Nephron progenitor cell (in vitro differentiated cells): ENCODE data around the gene DPH2.

Experiments
- DNase-seq: peaks from one replicate; pipeline ENCODE4 v3.0.0; 2021
- H3K27ac Mint-ChIP-seq: 2 replicates; pipeline ENCODE4 v1.8.0; 2021; ENCODE audit warnings: mild to moderate bottlenecking, moderate library complexity, mixed read lengths
- H3K27me3 Mint-ChIP-seq: 2 replicates; pipeline ENCODE4 v1.8.0; 2021; ENCODE audit warnings: mild to moderate bottlenecking, low read depth, mixed read lengths; ENCODE audit not compliant: poor library complexity
- H3K36me3 Mint-ChIP-seq: 2 replicates; pipeline ENCODE4 v1.8.0; 2021; ENCODE audit warnings: low read depth, mixed read lengths
- H3K4me1 Mint-ChIP-seq: 2 replicates; pipeline ENCODE4 v1.8.0; 2021; ENCODE audit warnings: mixed read lengths
- H3K4me3 Mint-ChIP-seq: 2 replicates; pipeline ENCODE4 v1.8.0; 2021; ENCODE audit warnings: mild to moderate bottlenecking, moderate library complexity, mixed read lengths
- H3K9me3 Mint-ChIP-seq: 2 replicates; pipeline ENCODE4 v1.8.0; 2021; ENCODE audit warnings: mild to moderate bottlenecking, moderate library complexity, mixed read lengths
- TF ChIP-seq, protein P1 (sequence below): fragments of 200-600 bp; sonication (generic); IDR thresholded peaks from 2 replicates; pipeline ENCODE4 v1.5.0; 2021; ENCODE audit warnings: antibody characterized with exemption

The DPH2 gene

DNA sequence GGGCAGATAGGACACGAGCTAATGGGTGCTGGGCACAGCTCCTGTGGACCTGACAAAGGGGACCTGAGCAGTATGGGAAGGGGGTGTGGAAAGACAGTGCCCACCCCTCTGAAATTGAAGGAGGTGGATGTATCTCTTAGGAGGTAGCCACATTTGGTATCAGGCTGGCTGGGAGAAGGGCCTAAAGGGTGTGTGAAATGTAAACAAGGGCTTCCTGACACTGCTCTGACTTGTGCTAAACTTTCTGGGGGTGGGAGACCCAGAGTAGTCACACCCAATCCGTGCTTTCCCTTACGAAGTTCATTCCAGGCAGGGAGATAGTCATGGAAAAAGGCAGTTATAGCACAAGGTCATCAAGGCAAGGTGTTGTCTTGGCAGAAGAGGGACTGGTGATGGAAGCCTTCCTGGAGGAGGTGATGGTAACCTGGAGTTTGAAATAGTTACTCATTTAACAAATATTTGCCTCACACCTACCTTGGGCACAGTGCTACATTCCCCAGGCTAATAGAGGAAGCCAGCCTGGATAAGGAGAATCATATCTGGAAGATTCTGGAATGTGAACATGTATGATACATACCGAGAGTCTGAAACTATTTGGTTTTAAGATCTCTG, 16.3 kb downstream of the DPH2 start:
- DNase-seq: no peak
- Mint-ChIP-seq H3K4me1 (peaks cover 55% of the 10 kb centered on the region), H3K27me3 (peaks cover 4% of the 10 kb centered on the region), H3K9me3 (no peaks in the 10 kb centered on the region), H3K27ac (peak overlapping the region; percentile 55), H3K36me3 (peaks cover 14% of the 10 kb centered on the region), H3K4me3 (no peak overlapping the region)
- TF ChIP-seq, protein P1, sequence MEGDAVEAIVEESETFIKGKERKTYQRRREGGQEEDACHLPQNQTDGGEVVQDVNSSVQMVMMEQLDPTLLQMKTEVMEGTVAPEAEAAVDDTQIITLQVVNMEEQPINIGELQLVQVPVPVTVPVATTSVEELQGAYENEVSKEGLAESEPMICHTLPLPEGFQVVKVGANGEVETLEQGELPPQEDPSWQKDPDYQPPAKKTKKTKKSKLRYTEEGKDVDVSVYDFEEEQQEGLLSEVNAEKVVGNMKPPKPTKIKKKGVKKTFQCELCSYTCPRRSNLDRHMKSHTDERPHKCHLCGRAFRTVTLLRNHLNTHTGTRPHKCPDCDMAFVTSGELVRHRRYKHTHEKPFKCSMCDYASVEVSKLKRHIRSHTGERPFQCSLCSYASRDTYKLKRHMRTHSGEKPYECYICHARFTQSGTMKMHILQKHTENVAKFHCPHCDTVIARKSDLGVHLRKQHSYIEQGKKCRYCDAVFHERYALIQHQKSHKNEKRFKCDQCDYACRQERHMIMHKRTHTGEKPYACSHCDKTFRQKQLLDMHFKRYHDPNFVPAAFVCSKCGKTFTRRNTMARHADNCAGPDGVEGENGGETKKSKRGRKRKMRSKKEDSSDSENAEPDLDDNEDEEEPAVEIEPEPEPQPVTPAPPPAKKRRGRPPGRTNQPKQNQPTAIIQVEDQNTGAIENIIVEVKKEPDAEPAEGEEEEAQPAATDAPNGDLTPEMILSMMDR: no peak

DNA sequence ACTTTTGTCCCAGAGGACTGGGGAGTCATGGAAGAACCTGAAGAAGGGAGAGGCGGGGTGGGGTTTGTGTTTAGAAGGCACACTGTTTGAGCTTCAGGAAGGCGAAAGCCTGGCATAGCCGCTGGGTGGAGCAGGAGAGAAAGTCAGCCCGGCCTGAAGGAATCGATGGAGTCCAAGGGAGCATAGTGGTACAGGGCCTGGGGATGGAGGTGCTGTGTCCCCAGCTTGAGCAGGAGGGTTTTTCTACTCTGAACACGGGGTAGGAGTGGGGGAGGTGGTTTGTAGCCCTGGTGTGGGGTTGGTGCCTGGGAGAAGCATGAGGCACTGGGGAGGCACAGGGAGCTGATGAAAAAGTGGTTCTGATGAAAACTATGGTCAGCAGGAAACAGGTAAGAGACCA, 16.9 kb downstream of the DPH2 start:
- Mint-ChIP-seq H3K27ac (no peak overlapping the region), H3K4me1 (peaks cover 53% of the 10 kb centered on the region), H3K27me3 (peaks cover 4% of the 10 kb centered on the region), H3K36me3 (peaks cover 14% of the 10 kb centered on the region), H3K9me3 (no peaks in the 10 kb centered on the region), H3K4me3 (no peak overlapping the region)
- TF ChIP-seq, protein P1: no peak
- DNase-seq: no peak

DNA sequence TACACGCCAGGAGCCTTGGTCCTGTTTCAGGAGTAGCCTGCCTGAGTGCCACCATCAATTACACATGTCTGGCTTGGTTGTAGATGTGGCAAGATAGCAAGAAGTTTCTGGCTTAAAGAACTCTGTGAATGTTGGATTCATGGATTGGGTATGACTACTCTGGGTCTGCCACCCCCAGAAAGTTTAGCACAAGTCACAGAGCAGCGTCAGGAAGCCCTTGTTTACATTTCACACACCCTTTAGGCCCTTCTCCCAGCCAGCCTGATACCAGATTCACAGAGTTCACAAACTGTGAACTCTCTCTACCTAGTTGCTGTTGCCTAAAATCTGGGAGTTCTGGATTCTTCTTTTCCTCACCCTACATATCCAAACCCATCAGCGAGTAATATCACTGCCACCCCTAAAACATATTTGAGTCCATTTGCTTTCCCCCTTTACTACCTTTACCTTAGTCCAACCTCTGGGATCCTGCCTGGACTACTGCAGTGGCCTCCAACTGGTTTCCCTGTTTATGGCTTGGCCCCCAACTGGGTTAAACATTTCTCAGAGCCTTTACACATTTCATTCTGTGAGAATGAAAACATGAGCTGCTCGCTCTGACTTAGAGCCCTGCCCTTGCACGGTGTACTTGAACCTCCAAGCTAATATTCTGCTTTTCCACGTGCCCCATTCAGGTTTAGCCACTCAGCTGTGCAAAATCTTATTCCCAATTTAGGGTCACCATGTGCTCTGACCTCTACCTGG, 17.5 kb downstream of the DPH2 start:
- H3K4me3 Mint-ChIP-seq: no peak overlapping the region
- H3K4me1 Mint-ChIP-seq: peaks cover 51% of the 10 kb centered on the region
- H3K9me3 Mint-ChIP-seq: no peaks in the 10 kb centered on the region
- no peak for DNase-seq
- H3K27ac Mint-ChIP-seq: peak overlapping the region; percentile 73
- TF ChIP-seq, protein P1: no peak
- H3K27me3 Mint-ChIP-seq: peaks cover 4% of the 10 kb centered on the region
- peaks cover 14% of the 10 kb centered on the region for H3K36me3 Mint-ChIP-seq

DNA sequence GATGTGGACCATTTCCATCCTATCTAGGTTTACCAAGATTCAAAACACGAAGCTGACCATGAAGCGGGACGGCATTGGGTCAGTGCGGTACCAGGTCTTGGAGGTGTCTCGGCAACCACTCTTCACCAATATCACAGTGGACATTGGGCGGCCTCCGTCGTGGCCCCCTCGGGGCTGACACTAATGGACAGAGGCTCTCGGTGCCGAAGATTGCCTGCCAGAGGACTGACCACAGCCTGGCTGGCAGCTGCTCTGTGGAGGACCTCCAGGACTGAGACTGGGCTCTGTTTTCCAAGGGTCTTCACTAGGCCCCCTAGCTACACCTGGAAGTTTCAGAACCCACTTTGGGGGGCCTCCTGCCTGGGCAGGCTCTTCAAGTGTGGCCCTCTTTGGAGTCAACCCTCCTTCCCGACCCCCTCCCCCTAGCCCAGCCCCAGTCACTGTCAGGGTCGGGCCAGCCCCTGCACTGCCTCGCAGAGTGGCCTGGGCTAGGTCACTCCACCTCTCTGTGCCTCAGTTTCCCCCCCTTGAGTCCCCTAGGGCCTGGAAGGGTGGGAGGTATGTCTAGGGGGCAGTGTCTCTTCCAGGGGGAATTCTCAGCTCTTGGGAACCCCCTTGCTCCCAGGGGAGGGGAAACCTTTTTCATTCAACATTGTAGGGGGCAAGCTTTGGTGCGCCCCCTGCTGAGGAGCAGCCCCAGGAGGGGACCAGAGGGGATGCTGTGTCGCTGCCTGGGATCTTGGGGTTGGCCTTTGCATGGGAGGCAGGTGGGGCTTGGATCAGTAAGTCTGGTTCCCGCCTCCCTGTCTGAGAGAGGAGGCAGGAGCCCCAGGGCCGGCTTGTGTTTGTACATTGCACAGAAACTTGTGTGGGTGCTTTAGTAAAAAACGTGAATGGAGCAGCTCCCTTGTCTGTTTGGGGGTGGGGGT, 20.7 kb downstream of the DPH2 start:
- H3K9me3 Mint-ChIP-seq: no peaks in the 10 kb centered on the region
- peak overlapping the region; percentile 87 for H3K4me3 Mint-ChIP-seq
- peaks cover 6% of the 10 kb centered on the region for H3K36me3 Mint-ChIP-seq
- H3K27ac Mint-ChIP-seq: no peak overlapping the region
- TF ChIP-seq, protein P1: no peak
- no peak for DNase-seq
- peaks cover 10% of the 10 kb centered on the region for H3K27me3 Mint-ChIP-seq
- peaks cover 43% of the 10 kb centered on the region for H3K4me1 Mint-ChIP-seq

DNA sequence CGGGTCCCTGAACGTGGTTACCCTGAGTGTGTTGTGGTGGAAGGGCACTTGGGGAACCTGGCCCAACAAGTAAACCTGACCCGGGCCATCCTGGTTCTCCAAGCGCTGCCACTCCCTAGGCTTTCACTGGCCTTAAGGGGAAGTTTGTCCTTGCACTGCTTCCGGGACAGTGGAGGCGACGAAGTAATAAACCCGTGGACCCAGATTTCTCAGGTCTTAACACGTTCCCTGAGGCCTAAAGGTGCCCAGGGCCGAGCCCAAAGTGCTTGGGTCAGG, 21.3 kb downstream of the DPH2 start:
- peaks cover 38% of the 10 kb centered on the region for H3K4me1 Mint-ChIP-seq
- H3K27me3 Mint-ChIP-seq: peaks cover 10% of the 10 kb centered on the region
- H3K4me3 Mint-ChIP-seq: peak overlapping the region; percentile 87
- no peaks in the 10 kb centered on the region for H3K9me3 Mint-ChIP-seq
- no peak for DNase-seq
- TF ChIP-seq, protein P1: no peak
- no peak overlapping the region for H3K27ac Mint-ChIP-seq
- H3K36me3 Mint-ChIP-seq: no peaks in the 10 kb centered on the region
